HG03045 (cell line): ENCODE measurements around the gene PIGM.

Source experiments
- ATAC-seq: cut with Tn5 transposase; IDR thresholded peaks from one replicate; pipeline ENCODE4 v1.9.1; 2021; ENCODE audit warnings: mild to moderate bottlenecking, moderate library complexity; ENCODE audit not compliant: unreplicated experiment

Gene PIGM

DNA sequence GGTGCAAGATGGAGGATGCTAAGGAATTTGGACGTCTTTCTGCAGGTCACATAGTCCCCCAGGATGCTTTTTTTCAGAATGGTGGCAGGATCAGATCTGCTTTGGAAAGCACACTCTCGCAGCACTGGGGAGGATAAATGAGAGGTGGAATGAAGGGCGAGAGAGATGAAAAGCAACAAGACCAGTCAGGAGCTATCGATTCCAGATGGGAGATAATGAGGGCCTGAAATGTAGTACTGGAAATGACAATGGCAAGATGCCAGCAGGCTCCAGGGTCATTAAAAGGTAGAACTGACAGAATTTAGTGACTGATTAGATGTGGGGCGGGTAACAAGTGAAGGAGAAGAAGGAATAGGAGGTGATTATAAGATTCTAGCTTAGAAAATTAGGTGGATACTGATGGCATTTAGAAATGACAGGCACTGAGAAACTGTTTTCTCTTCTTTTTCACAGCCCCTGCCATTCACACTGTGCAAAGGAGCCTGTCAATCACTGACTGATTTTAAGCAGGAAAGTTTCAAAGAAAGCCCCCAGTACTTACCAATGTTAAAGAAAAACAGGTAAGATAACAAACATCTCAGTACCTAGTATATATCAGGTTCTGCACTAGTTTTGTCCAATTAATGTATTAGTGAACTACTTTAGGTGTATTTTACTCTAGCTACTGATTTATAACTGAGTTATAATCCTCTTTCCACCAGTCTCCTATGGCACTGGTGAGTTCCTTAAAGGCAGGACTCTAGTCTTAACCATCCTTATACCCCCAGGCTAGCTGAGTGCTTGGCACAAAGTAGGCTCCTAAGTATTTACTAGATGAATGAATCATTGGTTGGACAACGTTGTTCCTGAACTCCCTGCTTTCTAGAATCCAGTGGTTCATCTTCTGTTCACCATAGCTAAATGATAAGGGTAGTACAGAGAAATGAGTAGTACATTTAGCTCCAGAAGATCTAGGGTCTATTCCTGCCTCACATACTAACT is 9.2 kb downstream of the PIGM start:
- no peak for ATAC-seq

DNA sequence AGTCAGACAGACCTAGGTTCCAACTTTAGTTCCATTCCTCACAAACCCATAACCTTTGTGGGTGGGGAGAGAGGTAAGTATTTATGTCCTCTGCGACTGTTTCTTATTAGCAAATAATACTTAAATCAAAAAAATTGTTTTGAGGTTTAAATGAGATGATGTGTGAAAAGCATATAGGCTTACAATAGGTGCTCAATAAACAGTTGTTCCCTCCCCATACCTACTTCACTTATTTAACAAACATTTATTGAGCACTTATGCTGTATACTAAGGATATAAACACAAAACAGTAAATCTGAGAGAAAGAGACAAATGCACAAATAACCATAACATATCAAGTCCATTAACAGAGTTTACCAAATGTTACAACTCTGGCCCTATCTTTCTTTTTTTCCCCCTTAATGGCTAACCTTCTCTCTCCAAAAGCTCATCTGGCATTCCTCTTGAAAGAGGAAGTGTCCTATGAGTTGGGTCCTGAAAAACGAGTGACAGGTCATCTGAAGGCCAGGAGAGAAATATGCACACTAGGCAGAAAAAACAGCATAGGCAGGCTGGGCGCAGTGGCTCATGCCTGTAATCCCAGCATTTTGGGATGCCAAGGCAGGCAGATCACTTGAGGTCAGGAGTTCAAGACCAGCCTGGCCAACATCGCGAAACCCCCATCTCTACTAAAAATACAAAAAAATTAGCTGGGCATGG is 10.3 kb downstream of the PIGM start:
- ATAC-seq, result no peak

DNA sequence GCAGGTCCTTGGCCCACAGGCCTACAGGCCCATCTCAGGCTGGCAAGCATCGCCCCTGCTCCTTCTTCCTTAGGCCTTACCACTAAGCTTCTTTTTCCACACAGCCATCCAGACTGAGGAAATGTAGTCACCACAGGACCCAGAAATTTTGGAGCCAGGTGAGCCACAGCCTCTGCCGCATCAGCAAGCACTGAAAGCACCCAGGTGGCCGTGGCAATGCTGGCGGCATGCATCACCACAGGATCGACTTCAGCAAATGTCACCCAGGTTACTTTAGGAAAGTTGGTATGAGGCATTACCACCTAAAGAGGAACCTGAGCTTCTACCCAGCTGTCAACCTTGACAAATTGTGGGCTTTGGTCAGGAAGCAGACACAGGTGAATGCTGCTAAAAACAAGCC is 11.6 kb downstream of the PIGM start:
- ATAC-seq, result no peak

GRCh38 chr1:160018900-160019299 is 12.9 kb downstream of the PIGM start:
- no peak for ATAC-seq

- ATAC-seq, result no peak
Observed at GRCh38 chr1:160018347-160018746, 13.4 kb downstream of the PIGM start.

DNA sequence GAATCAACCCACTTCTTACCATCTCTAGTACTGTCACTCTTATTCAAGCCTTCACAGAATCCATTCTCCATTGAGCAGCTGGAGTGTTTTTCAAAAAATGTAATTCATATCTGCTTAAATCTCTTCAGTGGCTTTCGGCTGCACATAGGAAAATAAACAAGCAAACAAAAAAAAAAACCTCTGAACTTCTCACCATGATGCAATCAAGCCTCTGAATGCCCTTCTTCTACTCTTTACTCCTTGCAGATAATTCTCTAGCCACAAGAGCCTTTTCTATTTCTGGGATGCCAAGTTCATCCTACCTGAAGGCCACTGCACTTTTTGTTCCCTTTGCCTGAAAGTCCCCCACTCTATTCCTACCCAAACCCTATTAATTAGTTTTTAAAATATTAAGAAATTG is 14.2 kb downstream of the PIGM start:
- no peak for ATAC-seq

- ATAC-seq, result no peak
Observed at GRCh38 chr1:160011781-160012180, 20.0 kb downstream of the PIGM start.

DNA sequence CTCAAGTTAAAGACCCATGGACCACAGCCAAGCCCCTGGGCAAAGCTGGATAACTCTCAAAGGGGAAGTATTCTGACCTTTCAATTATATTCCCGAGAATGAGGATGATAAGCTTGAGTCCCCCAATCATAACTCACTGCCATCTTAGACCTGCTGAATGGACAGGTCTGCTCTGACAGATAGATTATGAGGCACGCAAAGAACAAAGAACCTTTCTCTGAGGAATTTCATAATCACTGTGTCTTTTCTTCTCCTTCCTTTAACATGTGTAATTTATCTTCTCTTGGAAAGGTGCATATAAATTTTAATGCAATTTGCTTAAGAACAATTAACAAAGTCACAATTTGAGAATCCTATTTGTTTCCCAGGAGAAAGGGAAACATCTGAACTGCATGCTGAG is 22.0 kb downstream of the PIGM start:
- ATAC-seq, result no peak

DNA sequence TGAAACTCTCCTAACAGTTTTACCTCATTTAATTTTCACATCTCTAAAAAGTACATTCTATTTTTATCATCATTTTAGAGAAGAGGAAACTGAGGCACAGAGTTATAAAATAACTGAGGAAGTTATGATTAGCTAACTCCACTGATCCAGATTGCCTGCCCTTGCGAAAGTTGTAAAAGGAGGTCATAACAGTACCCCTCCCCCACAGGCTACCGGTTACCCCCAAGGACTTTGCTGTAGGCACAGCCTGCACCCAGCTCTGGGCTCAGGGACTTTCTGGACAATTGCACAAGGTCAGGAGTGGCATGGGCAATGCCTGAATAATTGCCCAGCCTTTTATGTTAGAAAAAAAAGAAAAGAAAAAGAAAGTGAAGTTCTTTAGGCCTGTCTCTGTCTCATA is 22.7 kb downstream of the PIGM start:
- no peak for ATAC-seq

DNA sequence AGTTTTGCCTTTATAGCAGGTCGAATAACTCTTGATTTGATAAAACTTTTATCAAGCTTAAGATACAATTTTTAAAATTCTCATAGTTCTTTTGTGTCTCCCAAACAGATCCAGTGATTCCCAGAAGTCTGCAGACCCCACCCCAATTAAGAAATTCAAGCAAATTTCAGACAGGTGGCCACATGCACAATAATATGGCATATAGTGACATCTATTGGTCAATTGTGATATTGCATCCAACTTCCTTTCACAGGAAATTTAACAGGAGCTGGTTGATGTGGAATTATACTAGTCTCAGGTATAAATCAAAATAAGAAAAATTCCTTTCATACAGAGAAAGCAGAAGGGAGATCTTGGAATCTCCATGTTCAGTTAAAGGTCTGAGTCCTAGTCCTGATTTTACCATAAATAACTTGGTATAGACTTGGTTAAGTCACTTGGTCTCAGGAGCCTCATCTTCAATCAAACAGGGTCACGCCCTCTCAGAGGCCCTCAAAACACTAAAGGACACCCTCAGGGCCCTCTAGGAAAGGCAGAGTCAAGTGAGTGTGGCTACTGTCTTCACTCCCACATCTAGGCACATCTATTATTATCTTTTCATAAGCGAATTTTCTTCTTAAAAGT is 24.1 kb downstream of the PIGM start:
- no peak for ATAC-seq

DNA sequence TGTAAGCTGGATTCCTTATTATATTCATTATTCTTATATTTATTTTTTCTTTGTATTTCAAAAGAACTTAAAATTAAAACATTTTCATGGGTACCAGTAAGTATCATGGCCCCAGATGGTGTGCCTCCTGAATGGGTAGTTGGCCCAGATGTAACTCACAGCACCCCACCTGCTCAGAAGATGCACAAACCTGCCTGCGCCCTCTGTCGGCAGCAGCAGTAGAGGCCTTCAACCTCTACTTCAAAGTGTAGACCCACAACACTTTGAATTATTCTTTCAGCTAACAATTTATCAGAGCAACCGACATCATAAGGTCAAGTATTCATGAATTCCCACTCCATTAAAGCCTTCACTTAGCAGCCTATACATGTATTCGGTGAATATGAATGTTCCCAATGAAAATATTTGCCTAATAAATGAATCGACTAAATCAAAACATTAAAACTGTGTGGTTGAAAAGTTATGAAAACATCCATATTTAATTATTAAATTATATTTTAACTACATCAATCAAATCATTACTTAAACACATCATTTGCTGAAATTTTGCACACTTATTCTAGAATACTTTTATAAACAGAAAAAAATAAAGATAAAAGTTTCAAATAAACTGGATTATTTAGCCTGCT is 25.4 kb downstream of the PIGM start:
- peak; percentile 67 for ATAC-seq

GRCh38 chr1:160005070-160005469 is 26.7 kb downstream of the PIGM start:
- ATAC-seq, result no peak

DNA sequence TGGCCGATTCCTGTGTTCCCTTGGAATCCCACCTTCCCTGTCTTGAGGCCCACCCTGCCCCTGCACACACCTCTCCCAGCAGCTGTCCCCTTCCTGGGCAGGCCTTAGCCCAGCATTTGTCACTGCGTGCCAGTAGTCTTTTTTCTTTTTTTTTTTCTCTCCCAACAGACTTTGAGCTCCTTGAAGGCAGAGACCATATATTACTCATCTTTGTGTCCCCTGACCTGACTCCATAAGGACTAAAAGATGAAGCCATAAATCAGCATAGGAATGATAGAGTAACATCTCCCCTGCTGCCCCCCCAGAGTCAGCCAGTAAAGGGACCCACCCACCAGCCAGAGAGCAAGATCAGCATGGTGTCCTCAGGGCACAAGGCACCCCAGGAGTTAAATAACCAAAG is 27.4 kb downstream of the PIGM start:
- no peak for ATAC-seq

DNA sequence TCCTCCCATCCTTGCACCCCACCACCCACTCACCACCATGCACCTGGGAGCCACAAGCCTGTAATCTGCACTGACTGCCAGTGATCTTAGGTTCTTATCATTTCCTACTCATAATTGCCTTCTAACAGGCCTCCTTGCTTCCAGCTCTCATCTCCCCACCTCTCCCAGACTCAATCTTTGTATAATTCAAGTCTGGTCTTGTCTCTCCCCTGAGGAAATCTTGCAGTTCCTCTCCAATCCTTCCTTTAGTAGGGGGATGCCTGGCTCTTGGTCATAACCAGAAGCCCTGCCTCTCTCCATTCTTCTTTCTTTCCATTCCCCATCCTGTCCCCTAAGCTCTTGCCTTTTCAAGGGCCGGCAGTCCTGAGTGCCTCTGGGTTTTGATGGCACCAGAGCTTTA is 27.8 kb downstream of the PIGM start:
- ATAC-seq, result no peak

- ATAC-seq, result no peak
Observed at GRCh38 chr1:160001440-160001839, 30.4 kb downstream of the PIGM start.

- ATAC-seq, result no peak
Observed at GRCh38 chr1:159999204-159999603, 32.6 kb downstream of the PIGM start.

GRCh38 chr1:159996653-159997052 is 35.1 kb downstream of the PIGM start:
- ATAC-seq, result no peak

DNA sequence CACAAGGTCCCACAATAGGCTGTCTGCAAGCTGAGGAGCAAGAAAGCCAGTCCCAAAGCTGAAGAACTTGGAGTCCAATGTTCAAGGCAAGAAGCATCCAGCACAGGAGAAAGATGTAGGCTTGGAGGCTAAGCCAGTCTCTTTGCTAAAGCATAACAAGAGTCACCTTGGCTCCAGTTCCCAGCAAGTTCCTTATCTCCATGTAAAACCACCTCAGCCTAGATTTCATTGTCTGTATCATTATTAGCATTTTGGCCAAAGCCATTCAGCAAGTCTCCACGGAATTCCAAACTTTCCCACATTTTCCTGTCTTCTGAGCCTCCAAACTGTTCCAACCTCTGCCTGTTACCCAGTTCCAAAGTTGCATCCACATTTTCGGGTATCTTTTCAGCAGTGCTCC is 36.9 kb downstream of the PIGM start:
- ATAC-seq, result no peak

DNA sequence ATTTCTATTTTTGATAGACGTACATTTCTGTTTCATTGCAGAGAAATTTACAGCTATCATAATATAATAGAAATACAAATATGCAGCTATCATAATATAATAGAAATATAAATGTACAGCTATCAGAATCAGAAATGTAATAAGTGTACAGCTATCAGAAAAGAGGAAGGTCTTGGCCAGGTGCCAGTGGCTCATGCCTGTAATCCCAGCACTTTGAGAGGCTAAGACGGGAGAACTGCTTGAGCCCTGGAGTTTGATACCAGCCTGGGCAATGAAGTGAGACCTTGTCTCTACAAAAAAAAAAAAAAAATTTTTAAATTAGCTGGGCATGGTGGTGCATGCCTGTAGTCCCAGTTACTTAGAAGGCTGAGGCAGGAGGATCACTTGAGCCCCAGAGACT is 37.9 kb downstream of the PIGM start:
- ATAC-seq, result no peak

- no peak for ATAC-seq
Observed at GRCh38 chr1:159992161-159992560, 39.6 kb downstream of the PIGM start.

DNA sequence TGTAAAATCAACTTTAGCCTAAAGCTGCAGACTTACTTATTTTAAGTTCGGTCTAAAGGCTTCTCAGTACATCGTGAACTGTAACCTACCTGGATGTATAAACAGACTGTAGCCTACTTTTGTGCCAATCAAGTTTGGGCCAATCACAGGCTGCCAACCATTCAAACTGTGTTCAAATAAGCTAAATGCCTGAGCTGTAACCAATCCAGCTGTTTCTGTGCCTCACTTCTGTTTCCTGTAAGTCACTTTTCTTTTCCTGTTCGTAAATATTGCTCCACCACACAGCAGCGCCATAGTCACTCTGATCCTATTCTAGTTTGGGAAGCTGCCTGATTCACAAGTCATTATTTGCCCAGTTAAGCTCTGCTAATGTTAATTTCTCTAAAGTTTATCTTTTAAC is 40.3 kb downstream of the PIGM start:
- ATAC-seq, result no peak
